OCI-LY1 (cell line): ENCODE results near the gene IWS1.
"Not testable (repeated sequence)": the region's sequence is repeated elsewhere in the genome, so short reads cannot be mapped to it uniquely, and the experiment has no call there.

ENCODE experiments used
- H2AFZ ChIP-seq: fragments of 200-600 bp; sonication (generic), shearing (Covaris generic); 2 replicates; pipeline ENCODE4 v1.6.0; 2014; ENCODE audit warnings: antibody characterized with exemption, mild to moderate bottlenecking, low read length
- H3F3A ChIP-seq: fragments of 200-600 bp; sonication (generic), shearing (Covaris generic); 2 replicates; pipeline ENCODE4 v1.6.0; 2014; ENCODE audit warnings: mild to moderate bottlenecking, antibody characterized with exemption, low read length, moderate library complexity; ENCODE audit not compliant: insufficient read depth
- H3K27ac ChIP-seq: fragments of 200-600 bp; sonication (generic); 2 replicates; pipeline ENCODE4 v1.5.1; 2014; ENCODE audit warnings: low read length, mixed run types, mild to moderate bottlenecking, low read depth; ENCODE audit not compliant: poor library complexity, severe bottlenecking
- H3K27me3 ChIP-seq: fragments of 200-600 bp; sonication (generic); 2 replicates; pipeline ENCODE4 v1.6.0; 2014; ENCODE audit warnings: antibody characterized with exemption, mild to moderate bottlenecking, low read length, moderate library complexity; ENCODE audit not compliant: insufficient read depth
- H3K36me3 ChIP-seq: fragments of 200-600 bp; sonication (generic); 2 replicates; pipeline ENCODE4 v1.6.1; 2014; ENCODE audit warnings: mild to moderate bottlenecking, antibody characterized with exemption, low read length, moderate library complexity, mixed read lengths; ENCODE audit not compliant: insufficient read depth
- H3K4me1 ChIP-seq: fragments of 200-600 bp; sonication (generic); 2 replicates; pipeline ENCODE4 v1.5.1; 2014; ENCODE audit warnings: mild to moderate bottlenecking, low read length, moderate library complexity; ENCODE audit not compliant: insufficient read depth, severe bottlenecking
- H3K4me2 ChIP-seq: fragments of 200-600 bp; sonication (generic), shearing (Covaris generic); 2 replicates; pipeline ENCODE4 v1.6.1; 2014; ENCODE audit warnings: low read length
- H3K4me3 ChIP-seq: fragments of 200-600 bp; sonication (generic); 2 replicates; pipeline ENCODE4 v1.5.1; 2014; ENCODE audit warnings: low read length, low read depth, mild to moderate bottlenecking, mixed read lengths; ENCODE audit not compliant: poor library complexity, severe bottlenecking
- H3K79me2 ChIP-seq: fragments of 200-600 bp; shearing (Covaris generic); 2 replicates; pipeline ENCODE4 v1.6.1; 2016; ENCODE audit warnings: mixed run types, low read length, mixed read lengths; ENCODE audit not compliant: insufficient read depth
- H3K9ac ChIP-seq: fragments of 200-600 bp; sonication (generic), shearing (Covaris generic); 2 replicates; pipeline ENCODE4 v1.6.1; 2014; ENCODE audit warnings: mild to moderate bottlenecking, low read length, mixed read lengths
- H3K9me2 ChIP-seq: fragments of 200-600 bp; sonication (generic), shearing (Covaris generic); 2 replicates; pipeline ENCODE4 v1.6.1; 2014; ENCODE audit warnings: low read depth, mild to moderate bottlenecking, low read length, mixed read lengths
- H3K9me3 ChIP-seq: fragments of 200-600 bp; shearing (Covaris generic); 2 replicates; pipeline ENCODE4 v1.6.1; 2014; ENCODE audit warnings: low read length, mixed read lengths
- H4K20me1 ChIP-seq: fragments of 200-600 bp; sonication (generic), shearing (Covaris generic); 2 replicates; pipeline ENCODE4 v1.6.0; 2016; ENCODE audit warnings: mild to moderate bottlenecking, low read length; ENCODE audit not compliant: insufficient read depth
- CTCF ChIP-seq: fragments of 200-600 bp; sonication (generic), shearing (Covaris generic); IDR thresholded peaks from 2 replicates; pipeline ENCODE4 v1.5.1; 2017; ENCODE audit warnings: mild to moderate bottlenecking, antibody characterized with exemption, low read length, moderate library complexity, mixed read lengths
- EZH2 ChIP-seq: fragments of 200-600 bp; sonication (generic), shearing (Covaris generic); IDR thresholded peaks from 2 replicates; pipeline ENCODE4 v1.8.0; 2017; ENCODE audit warnings: borderline replicate concordance, mixed run types, mild to moderate bottlenecking, antibody characterized with exemption, low read length, moderate library complexity, mixed read lengths

IWS1 gene

DNA sequence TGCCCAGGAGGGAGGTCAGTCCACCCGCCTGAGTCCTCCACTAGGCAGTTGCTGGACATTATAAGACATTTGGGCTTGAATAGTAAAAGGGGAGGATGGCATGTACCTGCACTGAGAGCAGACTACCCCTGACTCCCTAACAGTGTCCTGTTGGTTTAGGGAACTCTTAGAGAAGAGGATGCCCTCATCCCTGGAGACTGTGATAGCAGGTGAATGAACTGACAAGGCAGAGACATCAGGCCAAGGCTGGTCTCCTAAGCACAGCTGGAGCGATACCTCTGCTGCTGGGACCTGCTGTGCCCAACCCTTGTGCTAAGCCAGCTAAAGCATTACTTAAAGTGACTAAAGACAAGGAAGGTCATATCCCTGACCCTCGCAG, 73.3 kb downstream of the IWS1 start:
- H3K4me3 ChIP-seq = no peak overlapping the region
- no peaks in the 10 kb centered on the region for H3K4me1 ChIP-seq
- H3F3A ChIP-seq = no peaks in the 10 kb centered on the region
- no peaks in the 10 kb centered on the region for H4K20me1 ChIP-seq
- no peak overlapping the region for H3K27ac ChIP-seq
- no peaks in the 10 kb centered on the region for H3K79me2 ChIP-seq
- H3K9me3 ChIP-seq = no peaks in the 10 kb centered on the region
- TF ChIP-seq CTCF = no peak
- no peak for TF ChIP-seq EZH2
- H3K4me2 ChIP-seq = no peak overlapping the region
- no peaks in the 10 kb centered on the region for H3K36me3 ChIP-seq
- no peaks in the 10 kb centered on the region for H3K27me3 ChIP-seq
- no peak overlapping the region for H2AFZ ChIP-seq
- H3K9ac ChIP-seq = no peak overlapping the region
- H3K9me2 ChIP-seq = no peaks in the 10 kb centered on the region

GRCh38 chr2:127452423-127452822, 73.9 kb downstream of the IWS1 start:
- not testable (repeated sequence) for H3K4me1 ChIP-seq, H2AFZ ChIP-seq, H3K4me3 ChIP-seq, H3K9me2 ChIP-seq, H3K4me2 ChIP-seq, H3K79me2 ChIP-seq, H3K36me3 ChIP-seq, H3K9ac ChIP-seq, H3K27ac ChIP-seq, H3F3A ChIP-seq, H4K20me1 ChIP-seq, H3K9me3 ChIP-seq, H3K27me3 ChIP-seq

- H3K27me3 ChIP-seq = no peaks in the 10 kb centered on the region
- no peaks in the 10 kb centered on the region for H3F3A ChIP-seq
- no peaks in the 10 kb centered on the region for H3K36me3 ChIP-seq
- no peaks in the 10 kb centered on the region for H4K20me1 ChIP-seq
- TF ChIP-seq EZH2 = no peak
- no peak for TF ChIP-seq CTCF
- H3K9ac ChIP-seq = no peak overlapping the region
- H2AFZ ChIP-seq = no peak overlapping the region
- no peak overlapping the region for H3K4me2 ChIP-seq
- no peak overlapping the region for H3K4me3 ChIP-seq
- H3K9me3 ChIP-seq = no peaks in the 10 kb centered on the region
- no peaks in the 10 kb centered on the region for H3K9me2 ChIP-seq
- H3K27ac ChIP-seq = no peak overlapping the region
- H3K4me1 ChIP-seq = no peaks in the 10 kb centered on the region
- H3K79me2 ChIP-seq = no peaks in the 10 kb centered on the region
Measured at GRCh38 chr2:127451981-127452380, 74.3 kb downstream of the IWS1 start.

- TF ChIP-seq CTCF = no peak
- no peak for TF ChIP-seq EZH2
- H3K27me3 ChIP-seq = no peaks in the 10 kb centered on the region
- H4K20me1 ChIP-seq = no peaks in the 10 kb centered on the region
- H3K36me3 ChIP-seq = no peaks in the 10 kb centered on the region
- H3K9me2 ChIP-seq = no peaks in the 10 kb centered on the region
- H3F3A ChIP-seq = no peaks in the 10 kb centered on the region
- H2AFZ ChIP-seq = no peak overlapping the region
- H3K27ac ChIP-seq = no peak overlapping the region
- H3K79me2 ChIP-seq = no peaks in the 10 kb centered on the region
- no peak overlapping the region for H3K9ac ChIP-seq
- no peak overlapping the region for H3K4me2 ChIP-seq
- no peaks in the 10 kb centered on the region for H3K4me1 ChIP-seq
- no peak overlapping the region for H3K4me3 ChIP-seq
- peaks cover 2% of the 10 kb centered on the region; the same call in 1 of the 2 replicates for H3K9me3 ChIP-seq
Measured at GRCh38 chr2:127449898-127450297, 76.4 kb downstream of the IWS1 start.
